Caco-2 (cell line): ENCODE measurements around the gene SHISAL2A. TPM values are rescaled to one million over a fixed set of nuclear protein-coding genes. Genes with fewer than 3 reads are reported as not detected.

ENCODE experiments used
- BruUV-seq: library from RNA; stranded (reverse); fragments of 400-500 nt; replicated peaks from 2 replicates; lab custom pipeline; 2021; lab: Mats Ljungman, UMichigan
- CTCF ChIA-PET: fragments of 300-600 bp; sonication (Branson Sonifier 250); formaldehyde crosslinking; loops from one replicate; lab custom pipeline; 2022; ENCODE audit warnings: antibody characterized with exemption; lab: Charles Lee
- POLR2A ChIA-PET: fragments of 300-600 bp; sonication (Branson Sonifier 250); formaldehyde crosslinking; loops from one replicate; lab custom pipeline; 2022; ENCODE audit warnings: antibody characterized with exemption; lab: Charles Lee
- DNase-seq, 2 experiments: peaks; one replicate each; pipeline versions ENCODE4 v3.0.0 to v3.0.0-alpha.2; 2020 to 2022
- H3K27me3 ChIP-seq: replicated peaks from 2 replicates; pipeline ENCODE4 v1.6.0; 2011; ENCODE audit warnings: low read length; ENCODE audit not compliant: control insufficient read depth, insufficient read depth
- H3K36me3 ChIP-seq: 2 replicates; pipeline ENCODE4 v1.5.1; 2011; ENCODE audit warnings: low read length; ENCODE audit not compliant: control insufficient read depth, insufficient read depth
- H3K4me1 ChIP-seq: fragments of 250-450 bp; sonication (Bioruptor Pico); 2 replicates; pipeline ENCODE4 v1.5.1; 2020; ENCODE audit warnings: mild to moderate bottlenecking
- H3K4me3 ChIP-seq: 2 replicates; pipeline ENCODE4 v1.5.1; 2011; ENCODE audit warnings: low read depth, mild to moderate bottlenecking, control low read depth, low read length
- H3K9me3 ChIP-seq: fragments of 250-450 bp; sonication (Bioruptor Pico); 2 replicates; pipeline ENCODE4 v1.5.1; 2020; ENCODE audit warnings: mild to moderate bottlenecking, moderate library complexity
- H3K27ac Mint-ChIP-seq: one replicate; pipeline ENCODE4 v1.8.0; 2022; ENCODE audit warnings: mixed read lengths; ENCODE audit not compliant: unreplicated experiment
- H3K27me3 Mint-ChIP-seq: one replicate; pipeline ENCODE4 v1.8.0; 2022; ENCODE audit warnings: mixed read lengths; ENCODE audit not compliant: insufficient read depth, unreplicated experiment
- H3K36me3 Mint-ChIP-seq: one replicate; pipeline ENCODE4 v1.8.0; 2022; ENCODE audit warnings: mild to moderate bottlenecking, mixed read lengths; ENCODE audit not compliant: insufficient read depth, unreplicated experiment
- H3K4me1 Mint-ChIP-seq: one replicate; pipeline ENCODE4 v1.8.0; 2022; ENCODE audit warnings: low read depth, mixed read lengths; ENCODE audit not compliant: unreplicated experiment
- H3K4me3 Mint-ChIP-seq: one replicate; pipeline ENCODE4 v1.8.0; 2022; ENCODE audit warnings: mild to moderate bottlenecking, moderate library complexity, mixed read lengths; ENCODE audit not compliant: unreplicated experiment
- H3K9me3 Mint-ChIP-seq: one replicate; pipeline ENCODE4 v1.8.0; 2022; ENCODE audit warnings: mixed read lengths; ENCODE audit not compliant: unreplicated experiment
- CTCF ChIP-seq, 2 experiments: fragments of 200-600 bp in 1 of 2; IDR thresholded peaks; 1 replicate in 1 of 2; 2 replicates in 1 of 2; pipeline versions ENCODE4 v1.5.1 to v1.8.0; 2011 to 2022; ENCODE audit warnings: antibody characterized with exemption in 1 of 2, control low read depth in 1 of 2, inconsistent platforms in 1 of 2, low read depth in 1 of 2, low read length in 1 of 2, mild to moderate bottlenecking in 1 of 2, moderate library complexity in 1 of 2; ENCODE audit not compliant: insufficient read depth in 1 of 2, severe bottlenecking in 1 of 2, unreplicated experiment in 1 of 2
- intact Hi-C: fragments of 100-400 bp; cut with micrococcal nuclease; formaldehyde crosslinking; loops from one replicate; pipeline ENCODE4 v1.10.0; 2022; ENCODE audit not compliant: unreplicated experiment
- total RNA-seq: library from RNA; stranded (reverse); gene quantifications from 2 replicates; pipeline ENCODE4 v1.2.3, GENCODE V29; 2022

Gene SHISAL2A
- total RNA-seq, 1 experiment from 2014 or later: 3.7 TPM

- no peaks in the 10 kb centered on the region for H3K9me3 ChIP-seq
- no peaks in the 10 kb centered on the region for H3K9me3 Mint-ChIP-seq
- TF ChIP-seq CTCF (IDR thresholded peaks at IDR 0.05; ENCODE audit: insufficient read depth in 1 of 2, low read depth in 1 of 2, low read length in 1 of 2, severe bottlenecking in 1 of 2, unreplicated experiment in 1 of 2): no peak
- no peaks in the 10 kb centered on the region for H3K36me3 Mint-ChIP-seq
- H3K4me3 Mint-ChIP-seq: no peak overlapping the region
- H3K4me1 Mint-ChIP-seq: no peaks in the 10 kb centered on the region
- no peaks in the 10 kb centered on the region for H3K27me3 Mint-ChIP-seq
- no TSS peak for BruUV-seq
- no peak for DNase-seq
- no peaks in the 10 kb centered on the region for H3K27me3 ChIP-seq
- 0 out of 2 replicates have a peak, but pooled peaks cover 3% of the 10 kb centered on the region for H3K4me1 ChIP-seq
- H3K4me3 ChIP-seq: no peak overlapping the region
- H3K27ac Mint-ChIP-seq: no peak overlapping the region
- no peaks in the 10 kb centered on the region for H3K36me3 ChIP-seq
- ChIA-PET POLR2A (interaction anchor here (0.9 kb wide), 1 partner anchor 35 kb away, joined by 3 read pairs; the partner anchor contains the start of gene SHISAL2A), CTCF (interaction anchor here (0.6 kb wide), 1 partner anchor 269 kb away, joined by 3 read pairs; no protein-coding TSS in a partner anchor)
- intact Hi-C loops: no loop called here
Measured at GRCh38 chr1:52668711-52669110, 35.7 kb downstream of the SHISAL2A start.

GRCh38 chr1:52669696-52670095 is 36.7 kb downstream of the SHISAL2A start:
- H3K4me1 Mint-ChIP-seq: no peaks in the 10 kb centered on the region
- Histone ChIP-seq H3K4me3 (no peak overlapping the region), H3K27me3 (no peaks in the 10 kb centered on the region), H3K4me1 (peaks cover 11% of the 10 kb centered on the region; the same call in 1 of the 2 replicates), H3K9me3 (no peaks in the 10 kb centered on the region), H3K36me3 (no peaks in the 10 kb centered on the region)
- no TSS peak for BruUV-seq
- no peak overlapping the region for H3K27ac Mint-ChIP-seq
- H3K9me3 Mint-ChIP-seq: no peaks in the 10 kb centered on the region
- H3K27me3 Mint-ChIP-seq: no peaks in the 10 kb centered on the region
- no peak overlapping the region for H3K4me3 Mint-ChIP-seq
- intact Hi-C loops: no loop called here
- CTCF ChIA-PET: no interaction called here
- H3K36me3 Mint-ChIP-seq: no peaks in the 10 kb centered on the region
- DNase-seq: no peak
- no peak for TF ChIP-seq CTCF (IDR thresholded peaks at IDR 0.05; ENCODE audit: insufficient read depth in 1 of 2, low read depth in 1 of 2, low read length in 1 of 2, severe bottlenecking in 1 of 2, unreplicated experiment in 1 of 2)
- POLR2A ChIA-PET: no interaction called here

DNA sequence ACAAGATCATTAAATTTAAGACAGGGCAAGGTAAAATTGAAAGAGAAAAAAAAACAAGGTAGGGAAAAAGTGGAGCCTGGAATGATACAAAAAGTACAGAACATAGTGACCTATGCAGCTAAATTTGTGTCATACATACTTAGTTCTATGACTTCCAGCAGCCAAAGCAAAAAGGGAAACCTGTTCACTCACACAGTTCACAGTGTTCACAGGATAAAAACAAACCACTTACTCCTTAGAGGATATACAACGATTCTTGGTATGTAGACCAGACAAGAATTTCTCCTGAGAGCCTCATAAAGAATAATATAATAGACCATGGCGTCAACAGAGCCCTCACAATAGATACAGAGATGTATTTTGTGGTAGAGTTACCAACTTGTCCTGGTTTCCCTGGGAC is 37.6 kb downstream of the SHISAL2A start:
- intact Hi-C loops: no loop called here
- H3K27me3 Mint-ChIP-seq: no peaks in the 10 kb centered on the region
- POLR2A ChIA-PET: no interaction called here
- CTCF ChIA-PET: no interaction called here
- no peak for TF ChIP-seq CTCF (IDR thresholded peaks at IDR 0.05; ENCODE audit: insufficient read depth in 1 of 2, low read depth in 1 of 2, low read length in 1 of 2, severe bottlenecking in 1 of 2, unreplicated experiment in 1 of 2)
- DNase-seq: no peak
- peaks cover 11% of the 10 kb centered on the region; the same call in 1 of the 2 replicates for H3K4me1 ChIP-seq
- BruUV-seq: no TSS peak
- no peaks in the 10 kb centered on the region for H3K4me1 Mint-ChIP-seq
- no peaks in the 10 kb centered on the region for H3K9me3 ChIP-seq
- no peaks in the 10 kb centered on the region for H3K36me3 ChIP-seq
- no peak overlapping the region for H3K4me3 ChIP-seq
- no peaks in the 10 kb centered on the region for H3K27me3 ChIP-seq
- H3K27ac Mint-ChIP-seq: no peak overlapping the region
- no peak overlapping the region for H3K4me3 Mint-ChIP-seq
- no peaks in the 10 kb centered on the region for H3K36me3 Mint-ChIP-seq
- H3K9me3 Mint-ChIP-seq: no peaks in the 10 kb centered on the region
